ENCODE data around the gene JARID2. TPM values are rescaled to one million over a fixed set of nuclear protein-coding genes. Genes with fewer than 3 reads are reported as not detected.
A peak's percentile ranks its signal among the peaks of the same experiment; 100 is the strongest.

JARID2 gene
- total and polyA plus RNA-seq, 3 experiments from 2014 or later, result 12.0 to 25.5 (median 25.0) TPM

DNA sequence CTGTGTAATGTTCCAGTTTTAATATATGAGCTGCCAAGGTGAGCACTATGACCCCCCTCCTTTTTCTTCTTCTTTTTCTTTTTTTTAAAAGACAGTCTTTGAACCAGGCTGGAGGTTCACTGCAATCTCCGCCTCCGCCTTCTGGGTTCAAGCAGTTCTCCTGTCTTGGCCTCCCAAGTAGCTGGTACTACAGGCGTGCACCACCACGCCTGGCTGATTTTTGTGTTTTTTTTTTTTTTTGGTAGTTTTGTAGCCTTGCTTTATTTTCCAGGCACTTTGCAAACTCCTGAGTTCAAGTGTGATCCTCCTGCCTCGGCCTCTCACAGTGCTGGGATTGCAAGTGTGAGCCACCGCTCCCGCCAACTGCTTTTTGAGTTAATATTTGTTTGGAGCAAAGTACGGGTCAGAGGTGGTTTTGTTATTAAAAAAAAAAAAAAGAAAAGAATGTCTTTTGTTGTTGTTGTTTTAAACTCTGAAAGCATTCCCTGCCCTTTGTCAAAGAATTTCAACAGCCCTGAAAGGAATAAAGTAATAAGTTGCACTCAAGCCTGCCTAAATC is 78.6 kb downstream of the JARID2 start:
- Histone ChIP-seq H3K27me3 (ENCODE audit: insufficient read depth, low read length, poor library complexity, severe bottlenecking) (no peaks in the 10 kb centered on the region), H3K36me3 (ENCODE audit: insufficient read depth, low read length) (no peaks in the 10 kb centered on the region), H3K4me3 (ENCODE audit: low read length) (no peak overlapping the region), H3K9me3 (ENCODE audit: low read length) (no peaks in the 10 kb centered on the region), H3K4me1 (ENCODE audit: insufficient read depth, low read length) (peaks cover 44% of the 10 kb centered on the region), H3K27ac (ENCODE audit: low read depth, low read length) (no peak overlapping the region)
- Mint-ChIP-seq H3K9me3 (no peaks in the 10 kb centered on the region), H3K4me1 (peaks cover 73 to 90% (median 87%) of the 10 kb centered on the region in 3 donors), H3K27ac (no peak overlapping the region), H3K27me3 (no peaks in the 10 kb centered on the region), H3K4me3 (no peak overlapping the region), H3K36me3 (peaks cover 0 to 7% (median 0%) of the 10 kb centered on the region in 3 donors)
- CTCF ChIA-PET, result no interaction called here
- DNase-seq, result no peak
- POLR2A ChIA-PET, result no interaction called here

DNA sequence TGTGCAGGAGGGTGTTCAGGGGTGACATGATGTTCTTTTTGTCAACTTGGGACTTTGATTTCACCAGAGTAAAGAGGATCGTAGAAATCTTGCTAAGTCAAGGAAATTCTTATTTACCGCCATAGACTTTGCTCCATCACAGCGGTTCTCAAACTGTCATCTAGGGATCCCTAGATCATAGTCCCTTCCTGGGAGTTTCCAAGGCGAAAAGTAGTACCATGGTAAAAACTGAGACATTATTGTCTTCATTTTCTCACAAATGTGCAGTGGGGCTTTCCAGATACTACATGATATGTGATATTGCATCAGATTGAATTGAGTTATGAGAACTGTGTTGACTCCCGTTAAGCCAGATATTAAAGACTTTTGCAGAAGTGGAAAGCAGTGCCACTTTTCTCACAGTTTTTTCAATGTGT is 79.7 kb downstream of the JARID2 start:
- H3K9me3 ChIP-seq (ENCODE audit: low read length), result no peaks in the 10 kb centered on the region
- no peaks in the 10 kb centered on the region for H3K27me3 Mint-ChIP-seq
- peaks cover 0 to 5% (median 0%) of the 10 kb centered on the region in 3 donors for H3K36me3 Mint-ChIP-seq
- no peak overlapping the region for H3K4me3 ChIP-seq (ENCODE audit: low read length)
- no peaks in the 10 kb centered on the region for H3K36me3 ChIP-seq (ENCODE audit: insufficient read depth, low read length)
- CTCF ChIA-PET, result no interaction called here
- POLR2A ChIA-PET, result no interaction called here
- peaks cover 75 to 90% (median 87%) of the 10 kb centered on the region in 3 donors for H3K4me1 Mint-ChIP-seq
- no peaks in the 10 kb centered on the region for H3K9me3 Mint-ChIP-seq
- no peak overlapping the region for H3K27ac ChIP-seq (ENCODE audit: low read depth, low read length)
- peak overlapping the region in 6 of 8 donors; percentile 13 to 52 (median 37) for H3K27ac Mint-ChIP-seq
- H3K27me3 ChIP-seq (ENCODE audit: insufficient read depth, low read length, poor library complexity, severe bottlenecking), result no peaks in the 10 kb centered on the region
- peaks cover 51% of the 10 kb centered on the region for H3K4me1 ChIP-seq (ENCODE audit: insufficient read depth, low read length)
- peak overlapping the region in 1 of 7 donors; percentile 36 for H3K4me3 Mint-ChIP-seq
- no peak for DNase-seq

DNA sequence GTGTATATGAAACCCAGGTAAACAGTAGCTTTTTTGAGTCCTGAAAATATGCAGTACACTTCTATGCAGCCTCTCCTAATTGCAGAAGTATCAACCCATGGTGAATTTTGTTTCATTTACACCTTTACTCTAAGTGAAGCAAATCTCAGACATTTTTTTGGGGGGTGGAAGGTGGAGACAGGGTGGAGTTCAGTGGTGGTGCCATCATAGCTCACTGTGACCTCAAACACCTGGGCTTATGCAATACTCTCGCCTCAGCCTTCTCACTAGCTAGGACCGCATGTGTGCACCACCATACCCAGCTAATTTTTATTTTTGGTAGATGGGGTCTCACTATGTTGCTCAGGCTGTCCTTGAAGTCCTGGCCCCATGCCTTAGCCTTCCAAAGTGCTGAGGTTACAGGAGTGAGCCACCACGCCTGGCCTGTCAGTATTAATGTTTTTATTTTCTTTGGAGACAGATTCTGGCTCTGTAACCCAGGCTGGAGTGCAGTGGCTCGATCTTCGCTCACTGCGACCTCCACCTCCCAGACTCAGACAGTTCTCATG is 80.3 kb downstream of the JARID2 start:
- Histone ChIP-seq H3K36me3 (ENCODE audit: insufficient read depth, low read length) (no peaks in the 10 kb centered on the region), H3K27ac (ENCODE audit: low read depth, low read length) (no peak overlapping the region), H3K27me3 (ENCODE audit: insufficient read depth, low read length, poor library complexity, severe bottlenecking) (no peaks in the 10 kb centered on the region), H3K4me1 (ENCODE audit: insufficient read depth, low read length) (peaks cover 57% of the 10 kb centered on the region), H3K9me3 (ENCODE audit: low read length) (no peaks in the 10 kb centered on the region), H3K4me3 (ENCODE audit: low read length) (no peak overlapping the region)
- CTCF ChIA-PET, result no interaction called here
- DNase-seq, result peak in 1 of 5 donors; percentile 37
- POLR2A ChIA-PET, result no interaction called here
- Mint-ChIP-seq H3K27ac (peak overlapping the region in 4 of 8 donors; percentile 38 to 86 (median 42)), H3K4me1 (peaks cover 78 to 90% (median 88%) of the 10 kb centered on the region in 3 donors), H3K4me3 (peak overlapping the region in 2 of 7 donors; percentile 33 to 64), H3K27me3 (no peaks in the 10 kb centered on the region), H3K36me3 (peaks cover 0 to 5% (median 0%) of the 10 kb centered on the region in 3 donors), H3K9me3 (no peaks in the 10 kb centered on the region)

- H3K36me3 ChIP-seq (ENCODE audit: insufficient read depth, low read length), result no peaks in the 10 kb centered on the region
- peaks cover 57% of the 10 kb centered on the region for H3K4me1 ChIP-seq (ENCODE audit: insufficient read depth, low read length)
- H3K27me3 ChIP-seq (ENCODE audit: insufficient read depth, low read length, poor library complexity, severe bottlenecking), result no peaks in the 10 kb centered on the region
- DNase-seq, result peak in 2 of 5 donors; percentile 7 to 43
- no peaks in the 10 kb centered on the region for H3K9me3 Mint-ChIP-seq
- no peak overlapping the region for H3K4me3 ChIP-seq (ENCODE audit: low read length)
- ChIA-PET CTCF (interaction anchor here (0.7 kb wide), 1 partner anchor 28 kb away, joined by 3 read pairs; no protein-coding TSS in a partner anchor), POLR2A (no interaction called here)
- H3K4me3 Mint-ChIP-seq, result peak overlapping the region in 2 of 7 donors; percentile 33 to 64
- H3K27ac Mint-ChIP-seq, result peak overlapping the region in 5 of 8 donors; percentile 12 to 86 (median 59)
- H3K27ac ChIP-seq (ENCODE audit: low read depth, low read length), result no peak overlapping the region
- peaks cover 0 to 5% (median 0%) of the 10 kb centered on the region in 3 donors for H3K36me3 Mint-ChIP-seq
- peaks cover 78 to 93% (median 89%) of the 10 kb centered on the region in 3 donors for H3K4me1 Mint-ChIP-seq
- no peaks in the 10 kb centered on the region for H3K27me3 Mint-ChIP-seq
- no peaks in the 10 kb centered on the region for H3K9me3 ChIP-seq (ENCODE audit: low read length)
Measured at GRCh38 chr6:15327271-15327670, 81.4 kb downstream of the JARID2 start.

DNA sequence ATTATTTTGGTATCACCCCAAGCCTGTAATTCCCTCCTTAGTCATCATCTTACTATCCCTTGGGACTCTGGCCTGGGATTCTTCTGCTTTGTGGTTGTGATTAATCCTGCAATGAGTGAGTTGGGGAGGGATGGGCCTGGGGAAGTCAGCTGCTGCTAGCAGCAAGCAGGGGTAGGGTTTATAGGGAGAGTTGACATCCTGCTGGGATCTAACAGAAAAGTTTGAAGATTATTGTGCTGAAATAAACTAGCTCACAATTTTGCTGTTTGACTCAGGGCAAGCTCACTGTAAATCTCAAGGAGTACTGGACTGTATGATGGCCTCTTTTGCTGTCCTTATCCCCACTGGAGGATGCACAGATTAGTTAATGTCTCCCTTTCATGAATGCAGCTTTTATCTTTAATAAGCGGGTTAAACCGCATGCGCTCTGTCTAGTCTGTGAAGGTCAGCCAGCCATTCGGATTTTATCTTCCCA is 83.4 kb downstream of the JARID2 start:
- no peaks in the 10 kb centered on the region for H3K27me3 Mint-ChIP-seq
- H3K27ac Mint-ChIP-seq, result peak overlapping the region in 4 of 8 donors; percentile 21 to 68 (median 57)
- no peaks in the 10 kb centered on the region for H3K9me3 ChIP-seq (ENCODE audit: low read length)
- ChIA-PET CTCF (no interaction called here), POLR2A (interaction anchor here (0.6 kb wide), 1 partner anchor 18 kb away, joined by 9 read pairs; no protein-coding TSS in a partner anchor)
- peaks cover 82 to 96% (median 90%) of the 10 kb centered on the region in 3 donors for H3K4me1 Mint-ChIP-seq
- peak overlapping the region in 2 of 7 donors; percentile 1 to 71 for H3K4me3 Mint-ChIP-seq
- H3K4me3 ChIP-seq (ENCODE audit: low read length), result no peak overlapping the region
- peaks cover 0 to 3% (median 0%) of the 10 kb centered on the region in 3 donors for H3K36me3 Mint-ChIP-seq
- no peaks in the 10 kb centered on the region for H3K36me3 ChIP-seq (ENCODE audit: insufficient read depth, low read length)
- no peak overlapping the region for H3K27ac ChIP-seq (ENCODE audit: low read depth, low read length)
- no peak for DNase-seq
- no peaks in the 10 kb centered on the region for H3K27me3 ChIP-seq (ENCODE audit: insufficient read depth, low read length, poor library complexity, severe bottlenecking)
- H3K9me3 Mint-ChIP-seq, result no peaks in the 10 kb centered on the region
- peaks cover 54% of the 10 kb centered on the region for H3K4me1 ChIP-seq (ENCODE audit: insufficient read depth, low read length)

GRCh38 chr6:15330174-15330944 is 84.5 kb downstream of the JARID2 start:
- no peaks in the 10 kb centered on the region for H3K27me3 ChIP-seq (ENCODE audit: insufficient read depth, low read length, poor library complexity, severe bottlenecking)
- H3K27me3 Mint-ChIP-seq, result no peaks in the 10 kb centered on the region
- POLR2A ChIA-PET, result no interaction called here
- H3K27ac ChIP-seq (ENCODE audit: low read depth, low read length), result no peak overlapping the region
- peaks cover 80 to 95% (median 95%) of the 10 kb centered on the region in 3 donors for H3K4me1 Mint-ChIP-seq
- H3K36me3 Mint-ChIP-seq, result peaks cover 0 to 1% (median 0%) of the 10 kb centered on the region in 3 donors
- no peak overlapping the region for H3K4me3 ChIP-seq (ENCODE audit: low read length)
- H3K4me3 Mint-ChIP-seq, result peak overlapping the region in 6 of 7 donors; percentile 7 to 67 (median 50)
- DNase-seq, result no peak
- H3K4me1 ChIP-seq (ENCODE audit: insufficient read depth, low read length), result peaks cover 52% of the 10 kb centered on the region
- H3K9me3 ChIP-seq (ENCODE audit: low read length), result no peaks in the 10 kb centered on the region
- peak overlapping the region in 7 of 8 donors; percentile 1 to 69 (median 57) for H3K27ac Mint-ChIP-seq
- no peaks in the 10 kb centered on the region for H3K36me3 ChIP-seq (ENCODE audit: insufficient read depth, low read length)
- CTCF ChIA-PET, result no interaction called here
- no peaks in the 10 kb centered on the region for H3K9me3 Mint-ChIP-seq

GRCh38 chr6:15331143-15331542 is 85.3 kb downstream of the JARID2 start:
- Mint-ChIP-seq H3K9me3 (no peaks in the 10 kb centered on the region), H3K27ac (peak overlapping the region in 6 of 8 donors; percentile 12 to 68 (median 42)), H3K27me3 (no peaks in the 10 kb centered on the region), H3K4me3 (peak overlapping the region in 6 of 7 donors; percentile 46 to 67 (median 50)), H3K36me3 (peaks cover 0 to 1% (median 0%) of the 10 kb centered on the region in 3 donors), H3K4me1 (peaks cover 81 to 95% (median 95%) of the 10 kb centered on the region in 3 donors)
- no peak for DNase-seq
- ChIA-PET CTCF (no interaction called here), POLR2A (no interaction called here)
- Histone ChIP-seq H3K4me1 (ENCODE audit: insufficient read depth, low read length) (peaks cover 52% of the 10 kb centered on the region), H3K27me3 (ENCODE audit: insufficient read depth, low read length, poor library complexity, severe bottlenecking) (no peaks in the 10 kb centered on the region), H3K36me3 (ENCODE audit: insufficient read depth, low read length) (no peaks in the 10 kb centered on the region), H3K27ac (ENCODE audit: low read depth, low read length) (no peak overlapping the region), H3K9me3 (ENCODE audit: low read length) (no peaks in the 10 kb centered on the region), H3K4me3 (ENCODE audit: low read length) (no peak overlapping the region)
